ENCODE data around the gene DGKH.

DGKH gene

GRCh38 chr13:42279986-42280385, 231.5 kb downstream of the DGKH start:
- no peak for DNase-seq

GRCh38 chr13:42280537-42280936, 232.1 kb downstream of the DGKH start:
- DNase-seq: no peak

- DNase-seq: no peak
These were observed 235.1 kb downstream of the DGKH start for GRCh38 chr13:42283574-42283973.

GRCh38 chr13:42284068-42284467, 235.6 kb downstream of the DGKH start:
- no peak for DNase-seq

Data from central memory CD4-positive, alpha-beta T cell (primary cell).